T1000 (cell line): ENCODE data around the gene DSC1.
"Not testable (repeated sequence)": the region's sequence is repeated elsewhere in the genome, so short reads cannot be mapped to it uniquely, and the experiment has no call there.

ENCODE experiments used
- DNase-seq: peaks from one replicate; lab custom pipeline; 2025; ENCODE audit warnings: mixed read lengths; lab: John Stamatoyannopoulos, UW

Gene DSC1

DNA sequence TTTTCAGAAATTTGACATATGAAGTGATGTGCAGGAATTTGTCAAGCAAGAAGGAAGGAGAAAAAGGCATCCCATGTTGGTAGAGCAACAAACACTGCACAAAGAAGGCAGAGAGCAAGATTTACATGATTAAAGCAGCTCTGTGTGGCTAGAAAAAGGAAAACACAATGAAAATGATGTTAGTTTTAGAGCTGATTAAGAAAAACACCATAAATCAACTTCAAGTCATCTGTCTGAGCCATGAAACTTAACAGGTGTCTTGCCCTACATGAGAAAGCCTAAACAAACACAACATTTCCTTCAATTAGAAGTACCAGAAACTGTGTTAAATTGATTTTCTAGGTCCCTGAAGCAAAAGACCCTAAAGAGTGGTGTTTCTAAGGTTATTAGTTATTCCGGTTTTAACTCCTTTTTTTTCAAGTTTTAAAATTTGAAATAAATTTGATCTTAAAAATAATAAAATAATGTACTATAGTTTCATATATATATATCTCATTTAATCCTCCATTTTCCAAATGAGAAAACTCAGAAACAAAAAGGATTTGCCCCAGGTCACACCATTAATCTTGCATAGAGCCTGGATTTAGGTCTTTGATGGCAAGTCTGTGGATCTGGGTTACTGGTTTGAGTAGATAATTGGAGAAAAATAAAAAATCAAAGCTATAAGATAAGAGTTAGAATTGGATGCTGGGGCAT, 8.6 kb upstream of the DSC1 start:
- no peak for DNase-seq

DNA sequence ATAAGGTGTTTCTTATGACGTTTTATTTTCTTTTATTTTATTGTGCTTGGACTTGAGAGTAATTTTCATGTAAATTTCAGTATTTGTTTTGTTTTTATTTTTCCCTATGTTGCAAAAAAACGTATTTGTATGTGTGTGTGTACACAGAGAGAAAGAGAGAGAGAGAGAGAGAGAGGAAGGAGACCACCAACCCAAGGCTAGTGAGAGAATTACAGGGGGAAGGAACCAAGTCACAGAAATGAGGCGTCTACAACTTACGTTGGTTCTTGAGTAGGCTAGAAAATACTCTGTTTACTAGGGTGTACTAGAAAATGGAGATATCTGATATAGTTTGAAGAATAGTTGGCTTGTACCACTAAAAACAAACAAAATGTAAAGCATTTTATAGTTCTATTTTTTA, 7.7 kb upstream of the DSC1 start:
- no peak for DNase-seq

DNA sequence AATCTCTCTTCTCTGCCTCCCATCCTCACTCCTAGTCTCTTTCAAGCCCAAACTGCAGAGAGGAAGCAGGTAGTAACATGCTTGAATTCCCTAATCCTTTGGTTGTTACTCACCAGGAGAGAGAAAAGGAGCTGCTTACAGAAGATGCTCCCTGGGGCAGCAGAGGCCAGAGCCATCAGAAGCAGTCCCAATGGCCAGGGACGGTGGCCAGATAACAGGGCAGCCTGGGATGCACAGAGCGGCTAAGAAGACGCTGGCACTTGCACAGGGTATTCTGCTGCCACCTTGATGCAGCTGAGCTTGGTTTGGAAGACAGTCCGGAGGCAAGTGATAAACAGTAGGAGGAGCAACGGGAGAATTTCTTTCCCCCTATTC, 250 bp downstream of the DSC1 start:
- no peak for DNase-seq

- DNase-seq = no peak
These were observed 768 bp downstream of the DSC1 start for GRCh38 chr18:31161757-31162418.

- DNase-seq = no peak
These were observed 5.6 kb downstream of the DSC1 start for GRCh38 chr18:31156821-31157763.

DNA sequence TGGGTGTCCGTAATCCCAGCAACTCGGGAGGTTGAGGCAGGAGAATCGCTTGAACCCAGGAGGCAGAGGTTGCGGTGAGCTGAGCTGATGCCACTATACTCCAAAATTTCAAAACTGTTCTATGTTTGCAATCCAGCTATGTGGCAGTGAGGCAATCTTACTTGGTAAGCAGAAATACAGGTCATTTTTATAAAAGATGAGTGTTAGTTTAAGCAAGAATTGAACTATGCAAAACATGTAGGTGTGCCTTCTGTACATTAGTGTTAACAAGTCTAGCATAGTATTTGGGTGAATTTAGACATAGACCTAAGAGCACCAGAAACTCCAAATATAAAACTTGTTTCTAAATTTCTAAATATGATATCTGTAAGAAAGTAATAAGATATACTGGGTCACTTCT, 7.2 kb downstream of the DSC1 start:
- no peak for DNase-seq

- no peak for DNase-seq
These were observed 8.5 kb downstream of the DSC1 start for GRCh38 chr18:31154181-31154580.

- DNase-seq = no peak
These were observed 13.3 kb downstream of the DSC1 start for GRCh38 chr18:31149351-31149750.

DNA sequence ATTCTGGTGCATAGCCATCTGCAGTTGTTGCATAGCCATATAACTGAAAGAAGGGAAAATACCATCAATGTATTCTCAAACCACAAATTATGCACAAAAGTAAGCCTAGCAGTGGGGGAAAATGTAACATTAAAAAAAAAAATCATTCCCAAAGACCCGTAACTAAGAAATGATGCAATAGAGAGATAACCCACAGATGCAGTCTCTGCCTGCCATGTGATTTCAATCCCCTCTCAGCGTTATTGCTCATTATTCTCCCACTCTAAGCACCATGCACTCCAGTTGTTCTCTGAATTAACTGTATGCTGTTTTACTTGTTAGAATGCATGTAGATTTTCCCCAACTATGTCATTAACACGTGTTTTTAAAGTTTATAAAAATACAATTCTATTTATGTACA, 14.1 kb downstream of the DSC1 start:
- no peak for DNase-seq

- no peak for DNase-seq
These were observed 15.8 kb downstream of the DSC1 start for GRCh38 chr18:31146809-31147208.

GRCh38 chr18:31143025-31143424, 19.6 kb downstream of the DSC1 start:
- no peak for DNase-seq

DNA sequence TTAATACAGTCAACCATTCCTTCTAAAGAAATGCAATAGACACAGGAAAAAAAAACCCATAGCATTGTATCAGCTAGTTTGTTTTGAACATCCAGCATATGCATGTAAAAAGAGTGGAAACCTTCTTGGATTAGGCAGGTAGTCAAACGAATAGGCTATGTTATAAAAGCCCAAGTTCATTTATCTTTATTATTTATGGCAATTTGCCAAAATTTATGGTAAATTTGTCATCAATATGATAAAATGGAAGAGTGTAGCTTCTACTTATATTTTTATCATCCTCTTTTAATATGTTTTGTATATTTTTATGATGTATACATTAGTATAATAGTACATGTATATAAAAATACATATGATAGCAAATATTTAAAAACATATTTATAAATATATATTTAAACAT, 23.9 kb downstream of the DSC1 start:
- DNase-seq = no peak

- no peak for DNase-seq
These were observed 27.6 kb downstream of the DSC1 start for GRCh38 chr18:31134988-31135529.

DNA sequence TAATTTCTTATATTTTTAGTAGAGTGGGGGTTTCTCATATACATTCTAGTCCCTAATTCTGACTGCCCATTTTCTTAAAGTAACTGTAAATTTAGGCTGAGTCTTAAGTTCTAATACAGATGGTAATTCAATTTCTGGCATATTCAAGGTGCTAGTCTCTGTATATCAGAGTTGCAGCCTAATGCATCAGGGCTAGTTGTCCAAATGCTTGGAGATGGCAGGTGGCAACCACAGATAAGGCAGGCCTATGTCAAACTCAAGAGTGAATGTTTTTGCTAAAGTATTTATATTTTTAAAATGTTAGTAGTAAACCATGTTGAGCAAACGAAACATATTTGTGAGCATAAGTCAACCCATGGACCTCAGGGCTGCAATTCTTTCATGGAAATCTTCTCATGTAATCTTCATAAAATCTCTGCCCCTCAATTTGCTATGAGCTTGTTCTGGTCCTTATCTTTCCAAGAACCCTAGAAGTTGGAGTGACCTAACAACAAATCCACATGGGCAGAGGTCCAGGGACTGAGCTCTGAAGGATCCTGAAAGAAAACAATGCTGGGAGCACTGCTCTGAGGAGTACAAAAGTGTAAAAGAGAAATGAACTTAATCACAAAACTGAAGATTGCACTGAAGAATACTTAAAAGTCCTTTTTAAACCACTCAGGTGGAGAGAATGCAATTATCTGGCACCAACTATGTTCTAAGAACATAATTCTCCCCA, 33.1 kb downstream of the DSC1 start:
- DNase-seq = no peak

DNA sequence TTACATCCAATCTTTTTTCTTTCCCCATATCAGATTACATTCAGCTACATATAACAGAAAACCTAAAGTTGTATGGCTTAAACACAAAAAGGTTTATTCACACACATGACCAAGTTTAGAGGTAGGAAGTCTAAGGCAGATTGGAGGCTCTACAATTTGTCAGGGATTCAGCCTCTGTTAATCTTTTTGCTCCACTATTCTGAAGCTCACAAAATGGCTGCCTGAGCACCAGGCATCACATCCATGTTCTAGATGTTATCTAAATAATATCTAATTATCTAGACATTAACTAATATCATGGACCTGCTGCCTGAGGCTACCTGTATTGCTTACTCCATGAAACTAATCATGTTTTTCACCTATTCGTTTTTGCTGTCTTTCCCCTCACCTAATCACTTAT, 36.8 kb downstream of the DSC1 start:
- DNase-seq = no peak

DNA sequence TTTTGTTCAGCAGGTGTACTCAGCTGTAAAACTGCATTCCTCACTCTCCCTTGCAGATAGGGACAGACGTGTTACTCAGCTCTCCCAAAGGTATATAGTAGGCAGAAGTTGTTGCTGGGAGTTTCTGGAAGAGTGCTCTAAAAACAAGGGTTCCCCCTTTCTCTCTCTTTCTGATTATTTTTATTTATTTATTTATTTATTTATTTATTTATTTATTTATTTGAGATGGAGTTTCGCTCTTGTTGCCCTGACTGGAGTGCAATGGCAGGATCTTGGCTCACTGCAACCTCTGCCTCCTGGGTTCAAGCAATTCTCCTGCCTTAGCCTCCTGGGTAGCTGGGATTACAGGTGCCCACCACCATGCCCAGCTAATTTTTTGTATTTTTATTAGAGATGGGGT, 39.5 kb downstream of the DSC1 start:
- DNase-seq = not testable (repeated sequence)

- DNase-seq = no peak
These were observed 42.1 kb downstream of the DSC1 start for GRCh38 chr18:31120594-31120993.

DNA sequence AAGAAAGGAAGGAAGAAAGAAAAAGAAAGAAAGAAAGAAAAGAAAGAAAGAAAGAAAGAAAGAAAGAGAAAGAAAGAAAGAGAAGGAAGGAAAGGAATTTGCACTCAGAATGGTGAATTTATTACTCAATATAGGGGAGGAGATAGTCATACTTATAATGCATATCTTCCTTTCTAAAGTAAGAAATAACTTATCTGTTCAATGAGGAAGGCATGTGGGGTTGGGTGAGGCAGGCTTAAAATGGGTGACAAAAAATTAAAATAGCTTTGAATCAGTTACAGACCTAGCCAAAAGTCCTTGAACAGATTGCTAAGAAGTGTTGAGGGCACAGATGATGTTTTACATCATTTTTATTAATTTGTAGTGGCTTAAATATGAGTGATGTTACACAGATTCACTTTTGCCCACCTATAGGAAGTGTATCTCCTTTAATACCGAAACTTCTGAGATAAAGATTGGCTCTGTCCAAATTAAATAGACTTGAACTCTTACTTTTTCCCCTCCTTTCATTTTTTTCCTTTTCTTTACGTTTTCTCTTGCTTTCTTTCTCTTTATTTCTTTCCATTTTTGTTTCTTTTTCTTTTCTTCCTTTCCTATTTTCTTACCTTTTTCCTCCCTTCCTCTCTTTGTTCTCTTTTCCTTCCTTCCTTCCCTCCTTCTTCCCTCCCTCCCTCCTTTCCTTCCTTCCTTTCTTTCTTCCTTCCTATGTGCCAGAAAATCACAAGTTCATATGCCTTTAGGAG, 45.6 kb downstream of the DSC1 start:
- no peak for DNase-seq

GRCh38 chr18:31112804-31113203, 49.9 kb downstream of the DSC1 start:
- DNase-seq = no peak

GRCh38 chr18:31105733-31106132, 56.9 kb downstream of the DSC1 start:
- DNase-seq = no peak

- DNase-seq = no peak
These were observed 58.2 kb downstream of the DSC1 start for GRCh38 chr18:31104444-31104843.
